Left ventricle myocardium inferior (tissue), 1 donor: Measurements from ENCODE around the gene SV2C. TPM values are rescaled to one million over a fixed set of nuclear protein-coding genes. Genes with fewer than 3 reads are reported as not detected.
A peak's percentile ranks its signal among the peaks of the same experiment; 100 is the strongest.

Experiments used
- DNase-seq: peaks from one replicate; pipeline ENCODE4 v3.0.0-alpha.2; 2020
- H3K27ac ChIP-seq: fragments of 200-600 bp; replicated peaks from 2 replicates; pipeline ENCODE4 v1.8.0; 2021
- H3K27me3 ChIP-seq: fragments of 200-600 bp; 2 replicates; pipeline ENCODE4 v1.8.0; 2021; ENCODE audit warnings: low read depth
- H3K36me3 ChIP-seq: fragments of 200-600 bp; 2 replicates; pipeline ENCODE4 v1.8.0; 2021
- H3K4me1 ChIP-seq: fragments of 200-600 bp; 2 replicates; pipeline ENCODE4 v1.8.0; 2021
- H3K4me3 ChIP-seq: fragments of 200-600 bp; 2 replicates; pipeline ENCODE4 v1.8.0; 2021; ENCODE audit warnings: mild to moderate bottlenecking, moderate library complexity
- H3K9me3 ChIP-seq: fragments of 200-600 bp; replicated peaks from 2 replicates; pipeline ENCODE4 v1.8.0; 2021
- CTCF ChIP-seq: fragments of 200-600 bp; IDR thresholded peaks from 2 replicates; pipeline ENCODE4 v1.8.0; 2021; ENCODE audit warnings: antibody characterized with exemption, mild to moderate bottlenecking, borderline replicate concordance
- intact Hi-C: fragments of 100-400 bp; cut with micrococcal nuclease; formaldehyde crosslinking; loops from one replicate; pipeline ENCODE4 v1.11.0; 2022
- total RNA-seq: library from RNA; stranded (reverse); fragmentation: NEBNext Ultra II Directional; extraction: Animal tissue kit (Norgen Biotek cat#: 25700); gene quantifications from one replicate; pipeline ENCODE4 v1.2.1, GENCODE V29; 2021
- donor health status: DM: no; HTN: yes; CAD: no; lungs with severe emphysema.

The SV2C gene
- total RNA-seq, 1 donor from 2014 or later: 0.44 TPM

GRCh38 chr5:76104027-76104426 is 20.8 kb downstream of the SV2C start:
- intact Hi-C loops: no loop called here
- H3K27me3 ChIP-seq: no peaks in the 10 kb centered on the region
- H3K9me3 ChIP-seq: no peaks in the 10 kb centered on the region
- H3K27ac ChIP-seq: no peak overlapping the region
- no peak for DNase-seq
- H3K4me1 ChIP-seq: no peaks in the 10 kb centered on the region
- no peak overlapping the region for H3K4me3 ChIP-seq
- no peaks in the 10 kb centered on the region for H3K36me3 ChIP-seq
- TF ChIP-seq CTCF: no peak

- Histone ChIP-seq H3K27me3 (no peaks in the 10 kb centered on the region), H3K27ac (no peak overlapping the region), H3K36me3 (no peaks in the 10 kb centered on the region), H3K4me1 (no peaks in the 10 kb centered on the region), H3K9me3 (no peaks in the 10 kb centered on the region), H3K4me3 (no peak overlapping the region)
- DNase-seq: no peak
- no peak for TF ChIP-seq CTCF
- intact Hi-C loops: no loop called here
Measured at GRCh38 chr5:76106149-76106548, 23.0 kb downstream of the SV2C start.

- intact Hi-C loops: no loop called here
- Histone ChIP-seq H3K9me3 (no peaks in the 10 kb centered on the region), H3K36me3 (no peaks in the 10 kb centered on the region), H3K4me1 (peaks cover 13% of the 10 kb centered on the region), H3K27me3 (no peaks in the 10 kb centered on the region), H3K4me3 (no peak overlapping the region), H3K27ac (no peak overlapping the region)
- TF ChIP-seq CTCF: no peak
- no peak for DNase-seq
Measured at GRCh38 chr5:76111477-76112174, 28.4 kb downstream of the SV2C start.

- DNase-seq: no peak
- no peaks in the 10 kb centered on the region for H3K36me3 ChIP-seq
- peaks cover 13% of the 10 kb centered on the region for H3K4me1 ChIP-seq
- intact Hi-C loops: no loop called here
- H3K27ac ChIP-seq: no peak overlapping the region
- peaks cover 9% of the 10 kb centered on the region for H3K9me3 ChIP-seq
- no peak overlapping the region for H3K4me3 ChIP-seq
- TF ChIP-seq CTCF: no peak
- H3K27me3 ChIP-seq: no peaks in the 10 kb centered on the region
Measured at GRCh38 chr5:76113103-76113502, 29.9 kb downstream of the SV2C start.

GRCh38 chr5:76114179-76114851 is 31.1 kb downstream of the SV2C start:
- Histone ChIP-seq H3K27me3 (no peaks in the 10 kb centered on the region), H3K36me3 (no peaks in the 10 kb centered on the region), H3K4me3 (peak overlapping the region; percentile 9), H3K9me3 (peaks cover 9% of the 10 kb centered on the region), H3K27ac (peak overlapping the region; percentile 55), H3K4me1 (peaks cover 13% of the 10 kb centered on the region)
- DNase-seq: no peak
- no peak for TF ChIP-seq CTCF
- intact Hi-C loops: no loop called here
